Colon (tissue), 2 donors: ENCODE data around the gene CD300LF.

Source experiments
- FAIRE-seq: peaks from 2 replicates; lab custom pipeline; 2012; peaks lifted over from hg19 to GRCh38; lab: Jason Lieb, UNC
- donor health status: control.
- donor health status: control.

CD300LF gene

GRCh38 chr17:74712756-74713155 is at the start of gene CD300LF:
Gene CD300LF (minus strand): TSS chr17:74712923. CDS start chr17:74712866, 57 bp downstream.
- no peak for FAIRE-seq

GRCh38 chr17:74761931-74762330 is 49.2 kb upstream of the CD300LF start:
- no peak for FAIRE-seq

GRCh38 chr17:74761419-74761818 is 48.7 kb upstream of the CD300LF start:
- FAIRE-seq: no peak

- no peak for FAIRE-seq
These were observed 47.8 kb upstream of the CD300LF start for GRCh38 chr17:74760404-74761105.

- FAIRE-seq: no peak
These were observed 47.2 kb upstream of the CD300LF start for GRCh38 chr17:74759941-74760340.

GRCh38 chr17:74759243-74759801 is 46.6 kb upstream of the CD300LF start:
- FAIRE-seq: no peak

- no peak for FAIRE-seq
These were observed 46.1 kb upstream of the CD300LF start for GRCh38 chr17:74758848-74759168.

GRCh38 chr17:74757931-74758847 is 45.5 kb upstream of the CD300LF start:
- no peak for FAIRE-seq

- no peak for FAIRE-seq
These were observed 44.8 kb upstream of the CD300LF start for GRCh38 chr17:74757502-74757901.

- FAIRE-seq: no peak
These were observed 44.2 kb upstream of the CD300LF start for GRCh38 chr17:74756891-74757290.

- no peak for FAIRE-seq
These were observed 42.8 kb upstream of the CD300LF start for GRCh38 chr17:74755533-74755932.

GRCh38 chr17:74754832-74755231 is 42.1 kb upstream of the CD300LF start:
- no peak for FAIRE-seq

GRCh38 chr17:74752822-74753401 is 40.2 kb upstream of the CD300LF start:
- FAIRE-seq: no peak

GRCh38 chr17:74752415-74752814 is 39.7 kb upstream of the CD300LF start:
- FAIRE-seq: no peak

- no peak for FAIRE-seq
These were observed 37.8 kb upstream of the CD300LF start for GRCh38 chr17:74750327-74751069.

GRCh38 chr17:74750039-74750326 is 37.3 kb upstream of the CD300LF start:
- no peak for FAIRE-seq

- no peak for FAIRE-seq
These were observed 36.7 kb upstream of the CD300LF start for GRCh38 chr17:74749279-74750038.

GRCh38 chr17:74748529-74749278 is 36.0 kb upstream of the CD300LF start, which contains the start of gene NHERF1:
Gene NHERF1 (plus strand): TSS chr17:74748628. CDS start chr17:74748847, 219 bp downstream.
- no peak for FAIRE-seq

GRCh38 chr17:74748279-74748528 is 35.5 kb upstream of the CD300LF start:
- no peak for FAIRE-seq

GRCh38 chr17:74746922-74747321 is 34.2 kb upstream of the CD300LF start:
- no peak for FAIRE-seq

- FAIRE-seq: no peak
These were observed 33.7 kb upstream of the CD300LF start for GRCh38 chr17:74746376-74746775.
